Activated naive CD8-positive, alpha-beta T cell treated with anti-CD3 and anti-CD28 coated beads, Interleukin-2, amount 50 U/mL, for 24 hours (primary cell): Measurements from ENCODE around the gene PAPPA.

Experiments used
- ATAC-seq: fragments of 150-1000 bp; cut with Tn5 transposase; one replicate; pipeline ENCODE4 v1.10.0; 2021
- DNase-seq: peaks from one replicate; pipeline ENCODE4 v3.0.0; 2021
- H3K27ac Mint-ChIP-seq: one replicate; pipeline ENCODE4 v1.8.0; 2021; ENCODE audit warnings: mild to moderate bottlenecking, mixed read lengths
- H3K27me3 Mint-ChIP-seq: one replicate; pipeline ENCODE4 v1.8.0; 2021; ENCODE audit warnings: mixed read lengths
- H3K36me3 Mint-ChIP-seq: one replicate; pipeline ENCODE4 v1.8.0; 2021; ENCODE audit warnings: low read depth, mixed read lengths
- H3K4me1 Mint-ChIP-seq: one replicate; pipeline ENCODE4 v1.8.0; 2021; ENCODE audit warnings: mixed read lengths
- H3K4me3 Mint-ChIP-seq: one replicate; pipeline ENCODE4 v1.8.0; 2021; ENCODE audit warnings: mild to moderate bottlenecking, moderate library complexity, mixed read lengths
- H3K9me3 Mint-ChIP-seq: one replicate; pipeline ENCODE4 v1.8.0; 2021; ENCODE audit warnings: mixed read lengths

The PAPPA gene

DNA sequence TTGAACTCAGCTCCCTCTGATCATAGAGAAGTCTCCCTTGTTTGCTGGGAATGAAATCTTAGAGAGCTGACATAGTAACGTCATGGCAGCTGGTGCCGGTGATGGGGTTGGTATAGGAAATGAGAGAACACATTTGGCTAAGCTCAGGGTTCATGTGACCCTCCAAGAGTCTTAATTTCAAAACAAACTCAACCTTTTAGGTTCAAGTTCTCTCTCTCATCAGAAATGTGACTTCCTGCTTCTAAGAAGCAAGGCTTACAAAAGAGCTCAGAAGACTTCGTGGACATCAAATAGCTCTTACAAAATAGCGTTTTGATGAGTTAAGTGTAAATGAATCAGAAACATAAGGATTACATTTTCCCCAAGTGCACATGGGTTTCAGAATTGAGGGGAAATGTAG is 97.3 kb downstream of the PAPPA start:
- no peak for ATAC-seq
- no peaks in the 10 kb centered on the region for H3K4me1 Mint-ChIP-seq

DNA sequence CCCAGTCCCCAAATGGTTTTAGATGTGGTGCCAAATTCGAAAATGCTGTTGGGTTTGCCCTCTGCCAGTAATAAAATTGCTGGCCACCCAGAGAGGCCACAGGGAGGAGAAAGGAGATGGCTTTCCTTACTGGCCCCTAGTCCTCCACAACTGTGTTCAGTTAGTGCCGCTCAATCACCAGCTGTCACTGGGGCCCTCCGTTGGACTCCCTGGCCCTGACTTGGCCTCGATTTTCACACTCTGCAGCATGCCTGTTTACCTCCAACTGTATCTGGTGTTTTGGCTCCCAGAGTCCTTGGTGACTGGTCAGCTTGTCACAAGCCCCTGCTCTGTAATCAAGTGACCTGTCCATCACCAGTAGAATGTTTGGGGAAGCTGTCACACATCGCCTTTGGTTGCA is 97.8 kb downstream of the PAPPA start:
- Mint-ChIP-seq H3K27me3 (peaks cover 4% of the 10 kb centered on the region), H3K9me3 (no peaks in the 10 kb centered on the region), H3K27ac (no peak overlapping the region), H3K4me3 (no peak overlapping the region), H3K4me1 (no peaks in the 10 kb centered on the region), H3K36me3 (no peaks in the 10 kb centered on the region)
- DNase-seq (no peak), ATAC-seq (no peak)

More for the DNA sequence above, 97.3 kb downstream of the PAPPA start:
- DNase-seq = no peak
- no peaks in the 10 kb centered on the region for H3K9me3 Mint-ChIP-seq
- H3K4me3 Mint-ChIP-seq = no peak overlapping the region
- no peak overlapping the region for H3K27ac Mint-ChIP-seq
- no peaks in the 10 kb centered on the region for H3K36me3 Mint-ChIP-seq
- H3K27me3 Mint-ChIP-seq = peaks cover 4% of the 10 kb centered on the region

DNA sequence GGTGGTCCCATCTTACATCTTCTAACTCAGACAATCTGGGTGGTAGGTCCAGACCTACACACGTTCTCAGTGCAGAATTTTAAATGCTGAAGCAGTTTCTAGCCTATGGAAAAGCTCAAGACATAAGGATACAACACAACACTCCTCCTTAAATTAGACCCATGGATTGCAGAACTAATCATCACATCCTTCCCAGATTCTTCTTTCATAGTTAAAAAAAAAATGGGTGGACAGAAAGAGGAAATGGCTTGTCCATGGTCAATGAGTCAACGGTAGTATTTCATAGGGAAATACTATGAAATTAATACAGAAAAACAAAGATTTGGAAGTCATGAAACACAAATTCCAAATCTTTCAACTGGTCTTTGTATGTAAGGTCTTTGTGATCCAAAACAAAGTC is 106.9 kb downstream of the PAPPA start:
- Mint-ChIP-seq H3K9me3 (no peaks in the 10 kb centered on the region), H3K27me3 (no peaks in the 10 kb centered on the region), H3K4me1 (no peaks in the 10 kb centered on the region), H3K36me3 (no peaks in the 10 kb centered on the region), H3K27ac (no peak overlapping the region), H3K4me3 (no peak overlapping the region)
- ATAC-seq = no peak
- DNase-seq = no peak

DNA sequence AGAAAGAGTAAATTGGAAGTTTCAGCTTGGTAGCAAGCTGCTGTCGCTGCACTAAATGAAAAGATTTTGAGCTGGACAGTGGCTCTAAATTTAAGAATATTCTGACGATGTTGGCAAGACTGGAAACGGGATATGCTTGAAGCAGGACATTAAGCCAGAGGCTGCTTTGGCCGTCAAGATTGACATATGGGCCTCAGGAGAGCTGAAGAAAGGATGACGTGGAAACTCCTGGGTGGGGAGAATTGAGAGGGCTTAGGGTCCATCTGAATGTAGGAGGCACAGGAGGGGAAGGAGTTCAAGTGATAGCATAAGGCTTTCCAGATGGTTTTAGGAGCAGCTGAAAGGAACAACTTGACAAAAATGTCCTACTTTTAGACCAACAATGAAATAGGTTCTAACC is 108.9 kb downstream of the PAPPA start:
- ATAC-seq (no peak), DNase-seq (no peak)
- Mint-ChIP-seq H3K36me3 (no peaks in the 10 kb centered on the region), H3K4me3 (no peak overlapping the region), H3K4me1 (no peaks in the 10 kb centered on the region), H3K27me3 (no peaks in the 10 kb centered on the region), H3K9me3 (no peaks in the 10 kb centered on the region), H3K27ac (no peak overlapping the region)

DNA sequence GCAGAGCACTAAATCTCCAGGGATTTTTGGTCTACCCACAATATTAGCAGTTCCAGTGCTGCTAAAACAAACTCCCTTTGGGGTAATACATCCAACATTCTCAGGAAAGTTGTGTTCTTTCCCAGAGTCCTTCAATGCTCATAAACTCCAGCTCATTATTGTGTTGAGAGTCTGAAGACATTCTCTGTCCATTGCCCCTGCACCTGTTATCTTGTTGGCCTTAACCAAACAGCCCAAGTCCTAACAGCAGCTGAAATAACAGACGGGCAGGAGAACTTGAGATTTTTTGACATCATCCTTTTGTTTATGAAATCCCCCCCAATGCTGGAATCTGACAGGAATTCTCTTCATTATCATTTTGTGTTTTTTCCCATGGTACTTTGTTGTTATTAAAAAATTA is 110.8 kb downstream of the PAPPA start:
- DNase-seq = no peak
- Mint-ChIP-seq H3K27ac (no peak overlapping the region), H3K27me3 (no peaks in the 10 kb centered on the region), H3K4me1 (no peaks in the 10 kb centered on the region), H3K36me3 (no peaks in the 10 kb centered on the region), H3K9me3 (no peaks in the 10 kb centered on the region), H3K4me3 (no peak overlapping the region)
- no peak for ATAC-seq

DNA sequence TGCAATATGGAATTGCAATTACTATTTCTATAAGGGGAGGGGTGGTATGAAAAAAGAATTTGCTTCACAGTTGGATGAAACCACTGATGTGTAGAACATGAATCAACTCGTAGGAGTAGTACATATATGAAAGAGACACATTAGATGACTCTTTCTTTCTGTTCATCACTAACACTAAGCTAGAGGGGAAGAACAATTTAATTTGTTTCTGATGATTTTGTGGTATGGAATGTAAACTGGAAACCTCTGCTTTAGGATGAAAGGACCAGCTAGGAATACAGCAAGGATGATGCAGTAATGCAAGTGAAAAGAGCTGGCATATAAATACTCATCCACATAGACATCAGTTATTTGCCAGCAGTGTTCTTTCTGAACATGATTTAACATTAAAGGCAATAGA is 113.4 kb downstream of the PAPPA start:
- Mint-ChIP-seq H3K4me3 (no peak overlapping the region), H3K27me3 (no peaks in the 10 kb centered on the region)

DNA sequence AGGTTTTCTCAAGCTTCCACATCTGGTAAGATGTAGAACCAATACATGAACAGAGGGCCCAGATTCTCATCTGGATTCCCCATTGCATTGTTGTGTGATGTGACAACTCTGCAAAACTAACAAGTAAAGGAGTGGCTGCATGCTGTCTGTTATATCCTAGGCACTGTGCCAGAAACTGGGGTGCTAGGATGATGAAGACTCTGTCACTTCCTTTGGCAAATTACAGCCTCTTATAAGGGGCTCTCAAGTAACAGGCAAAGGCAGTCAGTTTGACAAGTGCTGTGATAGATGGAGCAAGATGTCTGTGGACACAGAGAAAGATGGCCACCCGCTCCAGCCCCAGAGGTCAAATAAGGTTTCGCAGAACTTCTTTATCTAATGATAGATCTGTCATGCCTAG is 115.7 kb downstream of the PAPPA start:
- Mint-ChIP-seq H3K4me3 (no peak overlapping the region), H3K27me3 (no peaks in the 10 kb centered on the region), H3K27ac (no peak overlapping the region), H3K9me3 (no peaks in the 10 kb centered on the region), H3K36me3 (no peaks in the 10 kb centered on the region), H3K4me1 (no peaks in the 10 kb centered on the region)
- DNase-seq (no peak), ATAC-seq (no peak)

More for the DNA sequence above, 113.4 kb downstream of the PAPPA start:
- H3K4me1 Mint-ChIP-seq = no peaks in the 10 kb centered on the region
- H3K9me3 Mint-ChIP-seq = no peaks in the 10 kb centered on the region
- ATAC-seq (no peak), DNase-seq (no peak)
- H3K36me3 Mint-ChIP-seq = no peaks in the 10 kb centered on the region
- H3K27ac Mint-ChIP-seq = no peak overlapping the region

DNA sequence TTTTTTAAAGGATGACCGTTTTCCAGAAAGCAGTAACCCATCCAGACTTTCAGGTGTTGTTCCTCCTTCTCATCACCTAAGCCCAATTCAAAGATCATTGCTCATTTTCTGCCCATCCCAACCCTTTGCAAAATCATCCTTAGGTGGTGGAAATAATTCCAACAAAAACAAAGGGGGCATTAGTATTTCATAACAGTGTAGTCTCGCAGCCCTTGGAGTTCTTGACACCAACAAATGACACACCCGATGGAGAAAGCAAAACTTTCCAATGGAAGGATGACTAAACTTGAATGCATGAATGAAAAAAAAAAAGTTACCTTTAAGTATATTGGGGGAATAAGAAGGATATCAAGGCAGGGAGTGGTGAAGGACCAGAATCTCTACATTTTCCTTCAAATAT is 117.0 kb downstream of the PAPPA start:
- no peak for ATAC-seq

DNA sequence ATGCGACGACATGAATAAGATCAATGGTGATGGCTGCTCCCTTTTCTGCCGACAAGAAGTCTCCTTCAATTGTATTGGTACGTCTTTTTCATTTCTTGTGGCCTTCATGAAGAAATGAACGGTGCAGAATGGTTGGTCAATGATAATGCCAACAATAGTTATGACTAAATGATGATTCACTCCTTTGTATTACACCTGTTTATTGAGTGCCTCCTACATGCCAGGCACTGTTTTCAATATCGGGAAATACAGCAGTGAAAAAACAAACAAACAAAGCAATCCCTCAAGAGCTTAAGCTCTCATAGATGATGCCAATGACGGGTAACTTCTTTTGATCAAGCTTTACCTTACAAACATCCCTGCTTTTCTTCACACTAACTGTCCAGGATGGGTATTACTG is 117.7 kb downstream of the PAPPA start:
- no peaks in the 10 kb centered on the region for H3K9me3 Mint-ChIP-seq

More for the DNA sequence above, 117.0 kb downstream of the PAPPA start:
- DNase-seq = no peak
- H3K4me3 Mint-ChIP-seq = no peak overlapping the region
- H3K36me3 Mint-ChIP-seq = no peaks in the 10 kb centered on the region
- H3K27ac Mint-ChIP-seq = no peak overlapping the region
- H3K27me3 Mint-ChIP-seq = peaks cover 5% of the 10 kb centered on the region
- no peaks in the 10 kb centered on the region for H3K4me1 Mint-ChIP-seq
- no peaks in the 10 kb centered on the region for H3K9me3 Mint-ChIP-seq

DNA sequence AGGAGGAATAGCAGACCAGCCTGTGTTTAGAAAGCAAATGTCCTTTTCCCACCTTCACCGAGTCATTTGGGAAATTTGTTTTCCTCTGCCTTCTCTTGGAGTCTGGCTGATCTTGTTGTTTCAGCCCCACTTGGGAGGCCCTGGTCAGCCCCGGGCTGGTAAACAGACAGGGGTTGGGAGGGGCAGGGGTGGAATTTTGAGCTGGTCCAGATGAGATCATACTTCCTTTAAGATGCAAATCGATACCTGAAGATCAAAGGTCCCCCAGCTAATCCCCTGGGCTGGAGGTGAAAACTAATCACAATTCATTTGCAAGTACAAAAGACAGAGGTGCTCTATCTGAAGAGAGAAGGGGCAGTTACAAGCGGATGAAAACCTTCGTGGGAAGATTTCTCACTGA is 118.4 kb downstream of the PAPPA start:
- DNase-seq = no peak
- H3K4me1 Mint-ChIP-seq = no peaks in the 10 kb centered on the region
- H3K9me3 Mint-ChIP-seq = no peaks in the 10 kb centered on the region
- H3K36me3 Mint-ChIP-seq = no peaks in the 10 kb centered on the region
- ATAC-seq = no peak
- no peak overlapping the region for H3K27ac Mint-ChIP-seq
- peaks cover 9% of the 10 kb centered on the region for H3K27me3 Mint-ChIP-seq
- H3K4me3 Mint-ChIP-seq = no peak overlapping the region

More for the DNA sequence above, 117.7 kb downstream of the PAPPA start:
- no peak for ATAC-seq
- H3K27ac Mint-ChIP-seq = no peak overlapping the region
- H3K4me3 Mint-ChIP-seq = no peak overlapping the region
- no peaks in the 10 kb centered on the region for H3K36me3 Mint-ChIP-seq
- peaks cover 9% of the 10 kb centered on the region for H3K27me3 Mint-ChIP-seq
- DNase-seq = no peak
- H3K4me1 Mint-ChIP-seq = no peaks in the 10 kb centered on the region

DNA sequence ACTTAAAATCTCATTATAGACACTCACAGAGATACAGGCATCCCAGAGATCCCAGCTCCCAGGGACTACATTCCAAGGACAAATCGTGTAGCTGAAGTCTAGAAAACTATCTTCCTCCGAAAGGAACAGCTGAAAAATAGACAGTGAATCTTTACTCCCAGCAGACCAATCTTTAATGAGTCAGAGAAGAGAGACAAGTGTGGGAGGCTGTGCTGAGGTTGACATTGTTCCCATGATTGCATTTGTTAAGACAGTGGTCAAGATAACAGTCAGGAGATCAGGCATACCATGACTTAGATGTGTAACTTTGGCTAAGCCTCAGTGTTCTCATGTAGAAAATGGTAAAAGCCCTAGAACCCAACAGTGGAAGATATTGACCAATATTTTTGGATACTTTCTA is 120.7 kb downstream of the PAPPA start:
- Mint-ChIP-seq H3K36me3 (no peaks in the 10 kb centered on the region), H3K27me3 (peaks cover 9% of the 10 kb centered on the region)

DNA sequence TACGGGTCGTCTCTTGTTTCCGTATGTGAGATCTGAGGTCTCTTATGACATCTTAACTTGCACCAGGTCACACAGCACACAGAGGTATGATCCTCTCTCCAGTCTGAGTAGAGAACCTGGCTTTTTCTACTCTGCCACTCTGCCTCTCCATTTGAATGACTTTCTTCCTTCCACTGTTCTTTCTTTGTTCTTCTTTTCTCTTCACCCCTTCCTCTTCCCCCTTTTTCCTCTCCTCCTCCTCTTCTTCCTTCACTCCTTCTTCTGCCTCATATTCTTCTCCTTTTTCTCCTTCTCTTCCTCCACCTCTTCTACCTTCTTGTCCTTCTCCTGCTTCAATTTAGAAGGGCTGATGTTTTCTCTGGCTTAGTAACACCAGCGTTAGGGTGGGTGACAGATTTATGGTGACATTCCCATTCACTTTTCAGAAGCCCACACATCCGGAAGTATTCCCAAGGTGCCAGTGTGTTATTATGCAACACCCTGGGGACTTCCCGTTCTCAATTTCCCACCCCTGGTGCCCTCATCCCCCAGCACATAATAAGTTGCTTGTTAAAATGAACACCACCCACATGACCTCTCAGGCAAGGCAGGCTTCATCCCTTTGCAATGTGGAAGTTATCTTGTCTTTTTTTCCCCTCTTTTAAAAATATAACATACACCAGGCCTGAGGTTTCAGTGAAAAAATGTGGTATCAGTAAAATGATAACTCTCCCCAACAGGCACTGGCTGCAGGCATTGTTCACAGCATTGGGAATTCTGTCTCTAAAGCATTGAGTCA is 122.0 kb downstream of the PAPPA start:
- Mint-ChIP-seq H3K36me3 (no peaks in the 10 kb centered on the region), H3K9me3 (no peaks in the 10 kb centered on the region), H3K4me3 (no peak overlapping the region), H3K27ac (no peak overlapping the region), H3K27me3 (peaks cover 9% of the 10 kb centered on the region), H3K4me1 (no peaks in the 10 kb centered on the region)
- no peak for ATAC-seq
- no peak for DNase-seq

More for the DNA sequence above, 120.7 kb downstream of the PAPPA start:
- H3K9me3 Mint-ChIP-seq = no peaks in the 10 kb centered on the region
- H3K4me1 Mint-ChIP-seq = no peaks in the 10 kb centered on the region
- no peak overlapping the region for H3K4me3 Mint-ChIP-seq
- DNase-seq (no peak), ATAC-seq (no peak)
- H3K27ac Mint-ChIP-seq = no peak overlapping the region

DNA sequence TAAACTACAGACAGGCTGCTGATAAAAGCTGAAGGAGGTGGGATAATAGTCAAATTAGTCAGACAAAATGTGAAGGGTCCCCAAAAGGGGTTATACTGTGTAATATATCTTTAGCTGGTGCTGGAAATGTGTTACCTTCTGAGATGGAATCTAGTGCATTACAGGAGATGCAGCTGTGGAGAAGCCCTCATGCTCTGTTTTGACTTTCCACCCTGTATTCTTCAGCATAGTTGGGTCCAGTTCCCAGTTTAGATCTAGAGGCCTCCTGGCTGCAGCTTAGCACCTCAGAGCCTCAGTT is 122.6 kb downstream of the PAPPA start:
- no peak for ATAC-seq
- DNase-seq = no peak
- Mint-ChIP-seq H3K27me3 (peaks cover 9% of the 10 kb centered on the region), H3K9me3 (no peaks in the 10 kb centered on the region), H3K27ac (no peak overlapping the region), H3K36me3 (no peaks in the 10 kb centered on the region), H3K4me1 (no peaks in the 10 kb centered on the region), H3K4me3 (no peak overlapping the region)

DNA sequence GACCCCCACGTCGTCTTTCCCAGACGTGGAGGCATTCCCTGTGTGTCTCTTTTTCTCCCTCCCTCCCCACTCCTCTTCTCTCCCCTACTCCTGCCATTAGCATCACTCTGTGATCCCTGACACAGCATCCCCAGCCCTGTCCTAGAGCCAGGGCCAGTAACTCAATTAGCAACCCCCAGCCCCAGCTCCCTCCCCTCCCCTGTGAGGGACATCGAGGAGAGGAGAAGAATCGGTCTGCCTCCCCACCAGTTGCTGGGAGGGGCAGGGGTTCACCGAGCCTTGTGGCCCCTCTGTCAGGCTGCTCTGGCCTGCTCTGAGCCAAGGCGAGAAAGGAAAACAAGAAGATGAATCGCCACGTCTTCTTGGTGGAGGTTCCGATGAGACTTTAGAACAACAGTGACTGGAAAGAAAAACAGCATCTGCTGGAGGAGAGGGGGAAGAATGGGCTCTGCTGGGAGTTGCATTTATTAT is 123.1 kb downstream of the PAPPA start:
- Mint-ChIP-seq H3K27me3 (peaks cover 9% of the 10 kb centered on the region), H3K36me3 (no peaks in the 10 kb centered on the region), H3K9me3 (no peaks in the 10 kb centered on the region), H3K4me3 (no peak overlapping the region), H3K4me1 (no peaks in the 10 kb centered on the region), H3K27ac (no peak overlapping the region)
- no peak for DNase-seq
- no peak for ATAC-seq

DNA sequence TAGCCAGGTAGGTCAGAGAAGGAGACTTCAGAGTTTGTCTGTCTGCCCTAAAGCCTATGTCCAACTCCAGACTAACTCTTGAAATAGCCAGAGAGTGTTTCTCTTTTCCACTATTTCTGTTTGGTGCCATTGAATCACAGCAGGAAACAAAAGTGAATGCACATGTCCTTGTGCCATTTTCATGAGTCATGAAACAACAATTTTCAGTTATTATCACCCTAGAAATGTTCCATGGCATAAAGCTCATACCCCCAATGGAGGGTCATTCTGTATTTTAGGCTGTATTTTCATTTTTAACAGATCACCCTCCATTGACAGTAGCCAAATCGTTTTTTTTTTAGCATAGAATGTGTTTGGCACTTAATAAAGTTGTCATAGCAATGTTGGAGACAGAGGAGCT is 124.7 kb downstream of the PAPPA start:
- no peak for ATAC-seq
- no peak overlapping the region for H3K4me3 Mint-ChIP-seq
- H3K27me3 Mint-ChIP-seq = peaks cover 9% of the 10 kb centered on the region
- no peaks in the 10 kb centered on the region for H3K36me3 Mint-ChIP-seq
- H3K4me1 Mint-ChIP-seq = no peaks in the 10 kb centered on the region
- no peaks in the 10 kb centered on the region for H3K9me3 Mint-ChIP-seq
- no peak for DNase-seq
- H3K27ac Mint-ChIP-seq = no peak overlapping the region

DNA sequence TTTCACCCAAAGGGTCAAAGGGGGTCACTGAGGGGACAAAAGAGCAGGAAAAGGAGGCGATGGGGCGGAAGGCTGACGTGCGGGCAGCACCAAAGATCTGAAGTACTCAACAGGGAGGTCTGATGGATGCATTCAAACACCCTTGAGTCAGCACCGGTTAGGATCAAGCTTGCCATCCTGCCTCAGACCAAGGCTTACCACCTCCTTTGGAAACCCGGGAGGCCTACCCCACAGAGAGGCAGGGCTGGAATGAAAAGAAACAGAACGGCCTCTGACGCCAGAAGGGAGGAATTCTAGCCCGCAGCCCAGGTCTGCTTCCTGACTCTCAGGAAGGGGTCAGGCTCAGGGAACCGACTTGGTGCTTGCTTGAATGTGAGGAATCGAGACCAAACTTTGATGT is 125.6 kb downstream of the PAPPA start:
- H3K4me1 Mint-ChIP-seq = no peaks in the 10 kb centered on the region
- H3K27me3 Mint-ChIP-seq = peaks cover 9% of the 10 kb centered on the region
- H3K27ac Mint-ChIP-seq = no peak overlapping the region
- no peak for ATAC-seq
- no peak for DNase-seq
- no peak overlapping the region for H3K4me3 Mint-ChIP-seq
- no peaks in the 10 kb centered on the region for H3K9me3 Mint-ChIP-seq
- H3K36me3 Mint-ChIP-seq = no peaks in the 10 kb centered on the region
